Fibroblast of the conjunctiva (primary cell): ENCODE measurements around the gene CCL27.
A peak's percentile ranks its signal among the peaks of the same experiment; 100 is the strongest.

ENCODE experiments used
- DNase-seq: peaks from one replicate; pipeline ENCODE4 v3.0.0-alpha.2; 2010; ENCODE audit warnings: low read depth

Gene CCL27

DNA sequence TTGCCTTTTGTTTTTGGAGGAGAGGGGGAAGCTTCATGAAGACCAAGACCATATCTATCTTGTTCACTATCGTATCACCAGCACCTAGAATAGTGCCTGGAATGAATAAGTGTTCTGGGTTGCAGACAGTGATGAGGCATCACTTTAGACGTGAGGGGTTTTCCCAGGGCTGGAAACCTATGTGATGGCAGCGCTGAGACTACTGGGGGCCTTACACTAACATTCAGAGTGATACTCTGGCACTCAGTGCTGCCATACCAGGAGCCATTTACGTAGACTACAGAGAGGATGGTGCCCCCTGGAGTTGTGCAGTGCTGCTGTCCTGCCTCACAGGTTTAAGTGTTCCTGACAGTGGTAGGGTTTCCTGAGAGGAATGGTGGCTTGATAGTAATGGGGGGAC lies 21.7 kb upstream of the CCL27 start:
- DNase-seq = no peak

DNA sequence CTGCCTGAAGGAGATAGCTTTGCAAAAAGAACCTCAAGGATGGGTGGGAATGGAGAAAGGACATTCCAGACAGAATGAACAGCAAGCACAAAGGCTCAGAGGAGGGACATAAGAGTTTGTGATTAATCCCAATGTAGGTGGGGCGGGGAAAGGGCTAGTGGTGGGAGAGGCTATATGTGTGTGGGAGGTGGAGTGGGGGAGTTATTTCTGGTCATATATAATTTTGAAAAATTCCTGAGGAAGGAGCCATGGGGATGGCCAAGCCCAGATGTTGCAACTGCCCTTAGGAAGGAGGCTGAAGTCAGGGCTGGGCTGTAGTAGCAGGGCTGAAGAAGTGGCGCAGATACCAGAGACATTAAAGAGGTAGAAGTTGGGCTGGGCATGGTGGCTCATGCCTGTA lies 13.4 kb upstream of the CCL27 start:
- DNase-seq = no peak

DNA sequence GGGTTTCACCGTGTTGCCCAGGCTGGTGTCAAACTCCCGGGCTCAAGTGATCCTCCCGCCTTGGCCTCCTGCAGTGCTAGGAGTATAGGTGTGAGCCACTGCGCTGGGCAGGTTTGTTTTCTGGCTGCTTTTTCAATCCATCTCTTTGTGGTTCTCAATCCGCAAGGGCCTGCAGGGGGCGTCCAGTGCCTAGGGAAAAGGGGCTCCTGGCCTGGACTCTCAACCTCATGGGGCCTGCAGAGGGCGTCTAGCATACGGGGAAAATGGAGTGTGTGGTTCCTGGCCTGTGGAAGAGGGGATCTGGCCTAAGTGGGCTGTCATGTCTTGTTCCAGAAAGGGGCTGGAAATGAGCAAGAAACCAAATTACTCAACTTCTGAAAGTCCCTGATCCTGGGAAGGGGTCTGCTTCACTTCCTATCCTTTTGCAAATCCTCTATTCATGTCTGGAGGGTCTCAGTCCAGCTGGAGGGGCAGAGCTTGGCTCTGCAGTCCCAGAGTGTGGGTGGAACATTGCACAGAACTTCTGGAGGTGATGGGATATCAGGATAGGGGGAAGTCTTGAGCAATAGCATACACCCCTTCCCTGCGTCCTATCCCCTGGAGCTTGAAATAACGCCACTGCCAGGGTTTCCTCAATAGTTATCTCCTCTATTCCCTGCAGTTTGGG lies 12.7 kb upstream of the CCL27 start:
- peak; percentile 49 for DNase-seq

DNA sequence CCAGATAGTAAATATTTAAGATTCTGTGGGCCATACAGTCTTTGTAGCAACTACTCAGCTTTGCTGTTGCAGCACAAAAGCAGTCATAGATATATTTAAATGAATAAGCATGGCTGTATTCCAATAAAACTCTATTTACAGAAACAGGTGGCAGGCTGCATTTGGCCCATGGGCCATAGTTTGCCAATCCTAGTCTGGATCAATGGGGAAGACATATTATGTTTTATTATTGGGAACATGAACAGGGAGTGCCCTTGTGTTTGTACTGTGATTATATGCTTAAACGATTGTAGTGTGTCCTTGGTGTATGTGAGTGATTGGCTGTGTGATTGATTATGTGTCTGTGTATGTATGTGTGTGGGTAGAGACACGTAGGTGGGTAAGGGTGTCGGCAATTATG lies 12.0 kb upstream of the CCL27 start:
- no peak for DNase-seq

DNA sequence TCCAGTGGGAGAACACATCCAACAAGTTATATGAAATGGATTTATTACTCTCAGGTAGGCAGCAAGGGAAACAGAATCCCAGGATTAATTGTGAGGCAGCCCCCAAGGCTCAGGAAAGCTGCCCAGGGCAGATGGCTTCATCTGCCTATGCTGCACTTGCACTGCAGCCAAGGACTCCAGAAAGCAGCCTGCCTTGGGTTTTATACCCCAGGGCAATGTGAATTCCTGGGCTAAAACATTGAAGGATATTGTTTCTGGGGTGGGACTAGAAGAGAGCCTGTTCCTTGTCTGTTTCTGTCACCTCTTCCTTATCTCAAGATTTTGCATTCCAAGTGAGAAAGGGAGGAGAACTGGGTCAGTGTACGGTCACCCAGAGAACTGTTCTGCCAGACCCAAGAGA lies 8.8 kb upstream of the CCL27 start:
- DNase-seq = no peak

DNA sequence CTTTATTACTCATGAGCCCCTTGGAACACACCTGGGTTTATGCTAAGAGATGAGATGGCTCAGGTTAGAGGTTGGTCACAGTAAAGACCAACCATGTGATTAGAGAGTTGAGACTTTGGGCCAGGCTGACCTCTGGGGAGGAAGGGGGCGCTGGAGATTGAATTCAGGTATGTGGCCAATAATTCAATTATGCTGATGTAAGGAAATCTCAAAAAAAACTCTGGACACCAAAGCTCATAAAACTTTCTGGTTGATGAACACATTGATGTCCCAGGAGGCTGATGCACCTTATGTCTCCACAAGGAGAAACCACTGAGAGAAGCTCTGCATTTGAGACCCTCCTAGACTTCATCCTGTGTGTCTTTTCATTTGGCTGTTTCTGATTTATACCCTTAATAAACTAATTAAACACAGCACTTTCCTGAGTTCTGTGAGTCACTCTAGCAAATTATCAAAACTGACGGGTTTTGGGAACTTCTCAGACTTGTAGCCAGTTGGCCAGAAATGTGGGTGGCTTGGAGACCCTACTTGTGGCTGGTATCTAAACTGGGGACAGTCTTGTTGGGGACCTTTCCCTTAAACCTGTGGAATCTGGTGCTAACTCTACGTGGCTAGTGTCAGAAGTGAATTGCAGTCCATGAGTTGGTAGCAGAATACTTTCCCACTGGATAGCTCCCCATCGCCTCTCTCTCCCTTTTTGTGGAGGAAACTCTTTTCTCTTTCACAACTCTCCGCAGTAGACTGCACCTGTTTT lies 7.5 kb upstream of the CCL27 start:
- DNase-seq = no peak

DNA sequence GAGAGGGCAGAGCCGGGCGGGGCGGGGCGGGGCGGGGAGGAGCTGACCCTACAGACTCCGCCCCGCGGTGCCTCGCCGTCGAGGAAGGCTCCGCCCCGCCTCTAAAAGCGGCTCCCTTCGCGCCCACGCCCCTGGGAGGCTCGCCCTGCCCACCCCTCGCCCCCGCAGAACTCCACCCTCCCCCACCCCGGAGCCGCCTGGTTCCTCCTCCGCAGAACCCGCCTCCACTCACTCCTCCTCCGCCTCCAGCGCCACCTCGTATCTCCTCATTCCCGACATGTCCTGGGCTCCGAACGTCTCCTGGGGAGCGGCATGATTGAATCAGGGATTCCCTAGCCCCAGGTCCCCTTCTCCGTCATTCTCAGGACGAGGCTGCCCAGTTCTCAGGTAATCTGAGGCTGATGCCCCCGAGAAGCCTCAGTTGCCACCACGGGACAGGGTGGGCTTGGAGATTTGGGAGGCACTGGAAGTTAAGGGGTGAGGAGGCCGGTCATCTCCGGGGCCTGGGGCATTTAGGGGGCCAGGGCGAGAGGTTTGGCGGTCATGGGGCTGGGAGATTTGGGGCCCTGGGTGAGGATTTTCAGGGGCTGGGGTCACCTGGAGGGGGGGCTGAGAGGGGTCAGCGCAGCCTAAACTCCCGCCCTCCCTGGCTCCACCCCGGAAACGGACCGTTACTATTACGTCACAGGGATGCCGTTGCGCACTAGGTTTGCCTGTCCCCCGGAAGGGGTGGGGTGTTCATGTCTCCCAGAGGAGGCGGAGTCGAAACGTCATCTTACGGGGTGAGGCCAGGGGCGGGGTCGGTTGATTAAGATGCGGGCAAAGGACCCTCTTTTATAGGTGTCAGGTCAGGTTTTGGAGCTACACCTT lies 3.2 kb upstream of the CCL27 start:
- peak; percentile 93 for DNase-seq

DNA sequence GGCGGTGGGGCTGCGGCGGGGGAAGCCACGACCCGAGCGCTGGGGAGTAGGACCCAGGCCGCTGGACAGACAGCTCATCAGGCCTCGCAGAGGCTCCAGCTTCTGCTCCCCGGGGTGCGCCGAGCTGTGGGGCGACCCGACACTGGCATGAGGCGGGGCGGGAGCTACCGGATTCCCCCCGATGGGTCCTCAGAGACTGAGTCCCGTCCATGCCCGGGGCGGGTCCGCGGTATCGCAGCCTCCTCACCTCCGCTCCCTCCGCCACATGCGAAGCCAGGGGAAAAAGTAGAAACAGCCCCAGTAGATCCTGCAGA lies 2.6 kb upstream of the CCL27 start:
- DNase-seq = no peak

DNA sequence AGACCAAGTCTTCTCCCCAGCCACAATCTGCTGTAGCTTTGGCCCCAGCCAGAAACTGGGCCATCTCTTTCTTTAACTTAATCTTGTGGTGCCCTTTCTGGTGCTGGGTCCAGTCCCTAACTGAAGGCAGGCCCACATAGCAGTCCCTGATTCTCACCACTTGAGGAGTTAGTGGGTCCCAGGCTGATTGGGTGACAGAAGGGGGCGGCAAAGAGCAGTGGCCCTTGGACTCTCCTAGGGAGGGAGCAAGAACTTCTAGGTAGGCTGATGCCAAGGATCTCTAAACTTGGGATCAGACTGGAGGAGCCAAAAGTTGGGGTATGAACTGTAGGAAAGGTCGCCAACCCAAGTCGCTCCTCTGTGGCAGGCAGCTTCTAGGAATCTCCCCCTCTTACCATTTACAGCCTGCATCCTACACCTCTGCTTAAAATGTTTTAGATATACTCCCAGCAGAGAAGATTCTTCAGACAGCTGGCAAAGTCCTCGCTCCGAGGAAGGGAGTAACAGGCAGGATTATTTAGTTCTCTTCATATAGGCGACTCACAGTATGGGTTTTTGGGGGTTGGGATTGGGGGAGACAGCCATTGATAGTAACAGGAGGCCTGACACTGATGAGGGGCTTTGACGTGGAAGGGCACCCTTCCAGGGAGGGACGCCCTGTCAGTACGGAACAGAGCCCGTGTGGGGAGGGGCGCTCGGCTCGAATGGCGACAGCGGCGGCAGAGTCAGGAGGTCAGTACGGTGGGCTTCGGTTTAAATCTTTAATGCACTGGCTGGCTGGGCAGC lies 2.0 kb upstream of the CCL27 start:
- peak; percentile 76 for DNase-seq

DNA sequence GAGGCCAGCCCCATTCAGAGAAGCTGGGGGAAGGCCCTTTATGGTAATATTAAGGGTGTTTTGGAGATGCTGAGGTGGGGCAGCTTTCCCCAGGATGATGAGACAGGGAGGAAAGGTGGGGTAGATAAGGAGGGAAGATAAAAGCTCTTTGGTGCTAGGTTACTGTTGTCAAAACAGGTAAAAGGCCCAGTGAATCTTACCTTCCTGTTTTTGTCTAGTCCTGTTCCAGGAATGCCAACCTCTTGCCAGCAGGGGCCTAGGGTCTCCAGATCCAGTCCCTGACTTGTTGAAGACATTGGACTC lies 797 bp upstream of the CCL27 start:
- DNase-seq = no peak

DNA sequence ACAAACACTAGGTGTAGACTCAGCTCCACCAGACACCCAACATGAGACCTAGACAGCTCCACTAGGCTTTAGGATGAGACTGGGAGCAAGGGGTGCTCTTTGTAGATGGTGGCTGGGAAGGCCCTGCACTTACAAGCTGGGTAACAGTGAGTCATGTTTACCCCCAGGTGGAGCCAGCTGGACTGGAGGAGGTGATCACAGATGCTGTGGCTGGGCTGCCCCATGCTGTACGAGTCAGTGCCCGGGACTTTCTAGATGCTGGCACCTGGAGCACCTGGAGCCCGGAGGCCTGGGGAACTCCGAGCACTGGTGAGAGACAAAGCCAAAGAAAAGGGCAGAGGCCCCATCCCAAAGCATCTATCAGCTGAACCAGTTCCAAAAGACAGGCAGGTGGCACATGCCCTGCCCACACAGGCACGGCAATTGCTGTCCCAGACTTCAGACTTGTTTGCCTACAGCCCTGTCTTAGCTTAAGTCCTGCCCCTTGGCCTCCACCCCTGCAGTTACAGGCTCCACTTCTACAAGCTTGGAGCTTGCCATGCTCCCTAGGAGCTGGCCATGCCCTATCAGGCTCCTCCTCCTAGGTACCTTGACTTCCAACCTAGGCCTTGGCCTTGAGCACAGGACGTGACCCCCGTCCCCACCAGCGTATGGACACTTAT lies 2.7 kb downstream of the CCL27 start:
- DNase-seq = no peak

DNA sequence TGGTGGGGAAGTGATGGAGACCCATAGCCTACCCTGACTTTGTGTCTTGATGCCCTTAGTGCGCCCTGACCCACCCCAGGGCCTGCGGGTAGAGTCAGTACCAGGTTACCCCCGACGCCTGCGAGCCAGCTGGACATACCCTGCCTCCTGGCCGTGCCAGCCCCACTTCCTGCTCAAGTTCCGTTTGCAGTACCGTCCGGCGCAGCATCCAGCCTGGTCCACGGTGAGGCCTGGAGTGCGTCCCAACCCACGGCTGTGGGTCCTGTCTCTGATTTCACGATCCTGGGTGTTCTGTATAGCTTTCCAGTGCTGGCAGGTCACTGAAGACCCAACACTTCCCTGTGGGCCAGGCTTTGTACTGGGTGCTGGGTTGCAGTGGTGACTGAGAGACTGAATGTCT lies 4.0 kb downstream of the CCL27 start:
- DNase-seq = no peak

DNA sequence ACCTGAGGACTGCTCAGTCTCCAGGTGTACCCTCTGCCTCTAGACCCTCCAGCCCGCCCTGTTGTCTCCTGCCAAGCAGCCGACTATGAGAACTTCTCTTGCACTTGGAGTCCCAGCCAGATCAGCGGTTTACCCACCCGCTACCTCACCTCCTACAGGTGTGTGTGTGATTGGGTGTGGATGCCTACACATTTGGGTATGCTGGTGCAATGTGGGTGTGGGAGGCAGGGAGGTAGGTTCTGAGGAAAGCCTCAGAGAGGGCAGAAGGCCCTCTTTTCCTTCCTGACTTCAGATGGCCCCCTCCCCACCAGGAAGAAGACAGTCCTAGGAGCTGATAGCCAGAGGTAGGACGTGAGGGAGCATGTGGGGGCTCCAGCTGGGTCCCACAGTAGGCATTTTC lies 5.5 kb downstream of the CCL27 start:
- no peak for DNase-seq

DNA sequence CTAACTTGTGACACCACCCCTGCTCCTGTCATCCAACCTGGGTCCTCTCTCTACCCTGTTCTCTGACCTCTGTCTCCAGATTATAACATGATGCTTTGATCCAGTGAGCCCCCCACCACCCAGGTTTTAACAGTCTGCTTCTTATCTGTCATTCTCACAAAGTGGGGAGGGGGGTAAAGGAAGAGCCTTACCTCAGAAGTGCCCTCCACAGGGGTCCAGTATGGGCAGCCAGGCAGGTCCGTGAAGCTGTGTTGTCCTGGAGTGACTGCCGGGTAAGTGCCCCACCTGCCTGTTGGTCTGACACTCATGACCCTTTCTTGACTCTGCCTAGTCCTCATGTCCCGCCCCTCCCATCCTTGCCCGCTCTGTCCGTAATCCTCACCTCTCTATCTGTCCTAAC lies 7.1 kb downstream of the CCL27 start:
- no peak for DNase-seq

DNA sequence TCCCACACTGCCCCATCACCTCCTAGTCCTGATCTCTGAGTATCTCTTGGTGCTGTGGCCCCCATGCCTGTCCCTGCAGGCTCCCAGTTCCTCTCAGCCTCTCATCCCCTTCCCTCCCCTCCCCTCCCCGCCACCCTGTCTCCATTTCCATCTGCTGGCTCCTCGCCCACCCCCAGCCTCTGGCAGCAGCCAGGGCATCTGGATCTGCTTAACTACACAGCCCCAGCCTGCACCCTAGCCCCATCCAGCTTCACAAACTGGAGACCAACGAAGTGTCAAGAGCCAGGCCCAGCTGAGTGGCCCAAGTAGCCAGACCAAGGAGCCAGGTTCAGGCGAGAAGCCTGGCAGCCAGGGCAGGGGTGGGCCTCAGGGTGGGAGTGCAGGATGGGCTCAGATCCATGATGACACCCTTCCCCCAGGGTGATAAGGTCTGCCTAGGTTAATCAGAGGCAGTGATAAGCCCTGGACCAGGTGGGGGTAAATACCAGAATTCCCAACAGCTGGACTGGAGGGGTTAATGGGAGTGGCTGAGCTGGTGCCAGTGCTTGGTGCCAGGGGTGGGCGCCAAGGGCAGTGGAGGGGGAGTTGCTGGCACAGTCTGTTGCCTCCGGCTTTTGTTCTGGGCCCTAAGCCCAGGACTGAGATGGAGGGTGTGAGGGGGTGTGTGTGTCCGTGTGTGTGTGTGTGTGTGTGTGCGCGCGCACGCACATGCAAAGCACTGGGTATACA lies 8.0 kb downstream of the CCL27 start:
- DNase-seq = peak; percentile 96

DNA sequence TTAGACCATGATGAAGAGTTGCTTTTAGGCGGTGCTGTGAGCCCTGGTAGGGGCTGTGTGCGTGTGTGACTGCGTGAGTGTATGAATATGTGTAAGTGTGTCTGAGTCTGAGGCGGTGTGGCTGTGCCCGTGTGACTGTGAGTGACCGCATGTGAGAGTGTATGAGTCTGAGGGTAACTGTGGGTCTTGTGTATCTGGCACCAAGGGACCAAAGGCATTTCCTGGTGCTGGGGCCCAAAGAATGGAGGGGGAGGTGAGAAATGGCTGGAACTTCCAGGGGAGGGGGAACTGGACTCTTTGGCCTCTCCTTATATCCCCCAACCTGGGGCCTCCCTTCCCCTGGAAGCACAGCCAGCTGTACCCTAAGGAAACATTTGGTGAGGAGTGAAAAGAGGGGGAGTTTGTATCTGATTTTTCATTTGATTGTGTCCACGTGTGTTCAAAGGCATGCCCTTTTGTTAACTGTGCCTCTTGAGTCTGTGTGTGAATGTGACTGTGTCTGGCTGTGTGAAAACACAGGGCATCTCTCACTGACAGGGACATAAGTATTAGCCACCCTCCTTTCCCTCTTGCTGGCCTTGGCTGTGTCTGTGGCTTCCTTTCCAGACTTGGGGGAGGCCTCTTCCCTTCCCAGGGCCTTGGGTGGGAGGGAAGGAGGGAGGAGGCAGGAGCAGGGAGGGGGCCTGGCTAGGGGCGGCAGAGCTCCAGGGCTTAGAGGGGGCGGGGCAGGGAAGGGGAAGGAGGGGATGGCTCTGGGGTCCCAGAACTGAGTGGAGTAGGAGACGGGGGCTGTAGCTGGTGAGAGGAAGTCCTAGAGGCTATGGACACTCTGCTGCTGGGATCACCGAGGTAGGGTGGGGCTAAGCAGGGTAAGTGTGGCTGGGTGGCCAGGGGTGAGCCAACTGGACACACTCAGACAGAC lies 9.0 kb downstream of the CCL27 start:
- DNase-seq = no peak

DNA sequence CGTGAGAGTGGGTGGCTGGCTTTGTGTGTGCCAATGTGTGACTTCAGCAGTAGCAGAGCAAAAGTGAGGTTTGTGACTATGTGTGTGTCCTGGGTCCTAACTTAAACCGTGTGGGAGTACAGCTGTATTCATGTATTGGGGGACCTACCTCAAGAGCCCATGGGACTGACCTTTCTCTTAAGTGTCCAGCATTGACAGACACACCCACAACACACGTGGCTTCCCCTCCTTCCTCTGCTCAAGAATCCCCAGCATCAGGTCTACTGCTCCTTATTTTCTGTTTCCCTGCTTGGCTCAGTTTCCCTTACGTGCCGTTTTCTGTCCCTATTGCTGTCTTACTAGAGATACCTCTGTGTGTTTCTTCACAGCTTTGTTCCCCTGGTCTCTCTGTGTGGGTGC lies 9.9 kb downstream of the CCL27 start:
- no peak for DNase-seq

DNA sequence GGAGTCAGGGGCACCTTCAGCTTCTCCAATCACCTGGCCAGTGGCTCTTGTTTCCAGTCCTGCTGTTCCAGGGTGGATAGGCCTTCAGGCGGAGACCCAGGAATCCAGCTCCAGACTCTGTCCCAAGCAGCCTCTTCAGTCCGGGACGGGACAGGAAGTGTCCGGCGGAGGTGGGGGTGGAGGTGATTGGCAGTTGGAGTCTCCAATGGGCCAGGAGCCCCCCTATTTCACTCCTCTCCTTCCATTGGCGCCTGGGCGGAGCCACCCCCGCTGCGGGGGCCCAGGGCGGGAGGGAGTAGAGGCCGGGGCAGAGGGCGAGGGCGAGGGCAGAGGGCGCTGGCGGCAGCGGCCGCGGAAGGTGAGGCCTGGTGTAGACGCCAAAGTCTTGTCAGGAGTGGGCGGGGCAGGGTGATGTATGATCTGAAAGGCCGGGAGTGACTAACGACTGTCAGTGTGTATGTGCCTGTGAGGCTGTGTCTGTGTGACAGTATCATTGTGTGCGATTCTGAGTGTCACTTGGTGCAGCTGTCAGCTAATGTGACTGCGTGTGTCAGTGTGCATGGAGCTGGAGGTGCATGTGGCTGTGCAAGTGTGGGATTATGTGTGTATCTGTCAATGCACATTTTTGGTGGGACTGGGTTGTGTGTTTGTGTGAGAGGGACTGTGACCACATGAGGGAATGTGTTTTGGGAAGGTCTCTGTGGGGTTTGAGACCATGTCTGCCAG lies 10.4 kb downstream of the CCL27 start, which contains the start of gene IL11RA:
Gene IL11RA, plus strand, starts transcription at position 310 of the 726 bp plus-strand sequence. CDS start 3,033 bp downstream, outside the sequence.
- peak; percentile 80 for DNase-seq

DNA sequence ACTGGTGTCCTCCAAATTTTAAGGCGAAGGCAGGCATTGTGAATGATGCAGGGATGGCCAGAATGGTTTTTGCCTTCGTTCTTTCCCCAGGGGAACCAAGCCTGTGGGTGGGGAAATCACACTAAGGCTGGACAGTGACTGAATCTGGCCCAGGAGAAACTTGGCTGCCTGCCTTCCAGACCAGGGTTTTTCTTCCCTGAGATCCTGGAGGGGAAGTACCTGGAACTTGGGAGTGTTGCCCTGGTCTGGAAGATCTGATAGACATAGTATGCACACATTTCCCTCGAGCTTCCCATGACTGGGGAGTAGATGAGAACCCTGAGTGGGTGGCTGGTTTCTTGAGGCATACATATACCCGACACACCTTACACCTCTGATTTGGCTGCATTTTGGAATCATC lies 11.1 kb downstream of the CCL27 start:
- no peak for DNase-seq
